Measurements from ENCODE around the gene PDIA6. TPM values are rescaled to one million over a fixed set of nuclear protein-coding genes. Genes with fewer than 3 reads are reported as not detected.

The PDIA6 gene
- total RNA-seq, 1 experiment from 2014 or later: 254 TPM

DNA sequence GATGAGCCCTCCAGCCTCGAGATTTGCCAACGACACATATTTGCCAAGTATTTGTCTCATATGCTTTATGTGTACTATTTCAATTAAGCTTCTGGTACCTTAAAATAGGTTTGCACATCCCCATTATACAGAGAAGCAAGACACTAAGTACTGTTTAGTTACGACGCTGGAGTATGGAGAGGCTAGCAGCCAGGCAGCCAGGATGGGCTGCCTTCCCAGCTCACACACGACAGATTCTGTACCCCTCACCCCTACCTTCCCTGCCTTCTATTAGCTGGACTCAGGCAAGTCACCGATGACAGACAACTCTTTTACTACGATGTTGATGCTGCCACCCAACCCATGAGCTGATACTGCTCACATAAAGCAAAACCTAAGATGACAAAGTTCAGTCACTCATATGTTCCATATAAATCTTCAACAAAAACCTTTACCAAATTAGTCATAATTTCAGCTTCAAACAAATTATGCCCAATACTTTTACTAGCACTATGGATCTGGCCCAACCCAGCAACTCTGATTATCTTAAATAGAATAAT lies 17.0 kb downstream of the PDIA6 start:
- H3K27me3 Mint-ChIP-seq (ENCODE audit: insufficient read depth, unreplicated experiment): no peaks in the 10 kb centered on the region
- TF ChIP-seq, protein P1, sequence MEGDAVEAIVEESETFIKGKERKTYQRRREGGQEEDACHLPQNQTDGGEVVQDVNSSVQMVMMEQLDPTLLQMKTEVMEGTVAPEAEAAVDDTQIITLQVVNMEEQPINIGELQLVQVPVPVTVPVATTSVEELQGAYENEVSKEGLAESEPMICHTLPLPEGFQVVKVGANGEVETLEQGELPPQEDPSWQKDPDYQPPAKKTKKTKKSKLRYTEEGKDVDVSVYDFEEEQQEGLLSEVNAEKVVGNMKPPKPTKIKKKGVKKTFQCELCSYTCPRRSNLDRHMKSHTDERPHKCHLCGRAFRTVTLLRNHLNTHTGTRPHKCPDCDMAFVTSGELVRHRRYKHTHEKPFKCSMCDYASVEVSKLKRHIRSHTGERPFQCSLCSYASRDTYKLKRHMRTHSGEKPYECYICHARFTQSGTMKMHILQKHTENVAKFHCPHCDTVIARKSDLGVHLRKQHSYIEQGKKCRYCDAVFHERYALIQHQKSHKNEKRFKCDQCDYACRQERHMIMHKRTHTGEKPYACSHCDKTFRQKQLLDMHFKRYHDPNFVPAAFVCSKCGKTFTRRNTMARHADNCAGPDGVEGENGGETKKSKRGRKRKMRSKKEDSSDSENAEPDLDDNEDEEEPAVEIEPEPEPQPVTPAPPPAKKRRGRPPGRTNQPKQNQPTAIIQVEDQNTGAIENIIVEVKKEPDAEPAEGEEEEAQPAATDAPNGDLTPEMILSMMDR (IDR thresholded peaks at IDR 0.05; ENCODE audit: unreplicated experiment): no peak
- H3K4me3 Mint-ChIP-seq (ENCODE audit: unreplicated experiment): no peak overlapping the region
- BruUV-seq (replicated peaks): no TSS peak
- H3K4me1 Mint-ChIP-seq (ENCODE audit: insufficient read depth, unreplicated experiment): peaks cover 5% of the 10 kb centered on the region
- intact Hi-C loops (cut with micrococcal nuclease): no loop called here
- H3K27ac Mint-ChIP-seq (ENCODE audit: low read depth, unreplicated experiment): no peak overlapping the region
- no peaks in the 10 kb centered on the region for H3K9me3 Mint-ChIP-seq (ENCODE audit: unreplicated experiment)
- POLR2A ChIA-PET: no interaction called here
- CTCF ChIA-PET: no interaction called here
- DNase-seq (ENCODE audit: unreplicated experiment): no peak
- H3K36me3 Mint-ChIP-seq (ENCODE audit: insufficient read depth, unreplicated experiment): peaks cover 93% of the 10 kb centered on the region

DNA sequence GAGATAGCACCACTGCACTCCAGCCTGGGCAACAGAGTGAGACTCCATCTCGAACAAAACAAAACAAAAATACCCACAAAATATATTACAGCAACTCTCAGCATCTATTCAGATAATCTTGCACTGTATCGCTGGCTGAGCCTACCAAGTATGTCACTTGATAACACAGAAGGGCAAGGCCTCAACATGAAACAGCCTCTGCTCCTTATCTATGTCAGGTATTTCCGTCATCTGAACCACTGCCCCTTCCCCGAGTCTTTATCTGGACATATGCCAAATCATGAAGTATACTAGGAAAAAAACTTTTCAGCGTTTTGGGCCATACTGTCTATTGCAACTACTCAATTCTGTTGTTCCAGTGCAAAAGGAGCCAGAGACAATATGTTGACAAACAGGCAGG lies 17.7 kb downstream of the PDIA6 start:
- intact Hi-C loops (cut with micrococcal nuclease): no loop called here
- no TSS peak for BruUV-seq (replicated peaks)
- DNase-seq (ENCODE audit: unreplicated experiment): no peak
- H3K4me3 Mint-ChIP-seq (ENCODE audit: unreplicated experiment): no peak overlapping the region
- no peaks in the 10 kb centered on the region for H3K27me3 Mint-ChIP-seq (ENCODE audit: insufficient read depth, unreplicated experiment)
- POLR2A ChIA-PET: no interaction called here
- CTCF ChIA-PET: interaction anchor here (0.6 kb wide), 1 partner anchor 254 kb away, joined by 3 read pairs; no protein-coding TSS in a partner anchor
- H3K27ac Mint-ChIP-seq (ENCODE audit: low read depth, unreplicated experiment): no peak overlapping the region
- no peaks in the 10 kb centered on the region for H3K9me3 Mint-ChIP-seq (ENCODE audit: unreplicated experiment)
- TF ChIP-seq, protein P1 (IDR thresholded peaks at IDR 0.05; ENCODE audit: unreplicated experiment): no peak
- H3K36me3 Mint-ChIP-seq (ENCODE audit: insufficient read depth, unreplicated experiment): peaks cover 91% of the 10 kb centered on the region
- peaks cover 5% of the 10 kb centered on the region for H3K4me1 Mint-ChIP-seq (ENCODE audit: insufficient read depth, unreplicated experiment)

DNA sequence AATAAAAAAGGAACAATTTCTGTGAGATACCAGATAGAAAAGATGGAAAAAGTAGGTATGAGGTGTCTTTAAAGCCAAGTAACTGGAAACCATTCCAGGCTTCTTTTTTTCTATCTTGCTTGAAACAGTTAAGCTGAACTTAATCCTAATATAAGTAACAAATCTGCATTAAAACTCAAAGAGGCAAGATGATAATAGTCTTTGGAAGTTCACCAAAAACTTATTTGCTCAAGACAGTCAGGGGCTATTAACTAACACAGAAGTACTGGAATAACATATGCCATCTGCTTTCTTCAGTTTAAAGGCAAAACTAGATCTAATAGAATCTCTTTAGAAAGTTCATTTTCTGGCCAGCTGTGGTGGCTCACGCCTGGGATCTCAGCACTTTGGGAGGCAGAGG lies 18.8 kb downstream of the PDIA6 start:
- TF ChIP-seq, protein P1 (IDR thresholded peaks at IDR 0.05; ENCODE audit: unreplicated experiment): no peak
- no TSS peak for BruUV-seq (replicated peaks)
- DNase-seq (ENCODE audit: unreplicated experiment): no peak
- Mint-ChIP-seq H3K27ac (ENCODE audit: low read depth, unreplicated experiment) (no peak overlapping the region), H3K27me3 (ENCODE audit: insufficient read depth, unreplicated experiment) (no peaks in the 10 kb centered on the region), H3K4me3 (ENCODE audit: unreplicated experiment) (no peak overlapping the region), H3K36me3 (ENCODE audit: insufficient read depth, unreplicated experiment) (peaks cover 86% of the 10 kb centered on the region), H3K9me3 (ENCODE audit: unreplicated experiment) (no peaks in the 10 kb centered on the region), H3K4me1 (ENCODE audit: insufficient read depth, unreplicated experiment) (peaks cover 3% of the 10 kb centered on the region)
- CTCF ChIA-PET: no interaction called here
- POLR2A ChIA-PET: interaction anchor here (0.6 kb wide), 1 partner anchor 607 kb away, joined by 3 read pairs; no protein-coding TSS in a partner anchor
- intact Hi-C loops (cut with micrococcal nuclease): no loop called here

DNA sequence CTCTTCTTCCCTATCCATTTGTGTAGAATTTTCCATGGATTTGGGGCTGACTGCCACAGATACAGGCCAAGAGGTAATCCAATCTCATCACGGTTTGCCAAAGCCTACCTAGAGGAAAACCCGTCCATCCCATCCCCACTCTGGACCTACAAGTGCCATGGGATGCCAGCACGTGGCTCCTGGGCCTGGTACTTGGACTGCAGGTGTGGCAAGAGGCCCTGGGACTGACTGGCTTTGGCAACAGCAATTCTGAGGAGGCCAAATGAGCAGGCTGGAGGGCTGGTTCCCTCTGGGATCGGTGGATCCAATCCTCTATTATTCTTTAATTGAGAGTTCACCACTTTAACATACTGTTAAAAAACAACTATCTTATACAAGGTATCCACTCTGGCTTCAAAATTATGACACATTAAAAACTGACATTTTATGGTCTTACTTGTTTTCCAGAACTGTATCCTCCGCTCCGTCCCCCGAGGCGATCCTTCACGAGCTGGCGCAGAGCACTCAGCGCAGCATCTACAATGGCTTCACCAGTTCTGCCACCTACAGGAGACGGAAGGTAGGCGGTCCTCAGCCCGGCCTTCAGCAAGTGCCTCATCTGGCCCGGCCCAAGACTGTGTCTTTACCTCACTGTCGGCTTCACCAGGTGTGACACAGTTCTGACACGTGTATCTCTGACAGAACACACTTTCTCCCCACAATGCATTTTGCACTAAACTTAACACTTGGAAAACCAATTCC lies 19.8 kb downstream of the PDIA6 start:
- peaks cover 90% of the 10 kb centered on the region for H3K36me3 Mint-ChIP-seq (ENCODE audit: insufficient read depth, unreplicated experiment)
- CTCF ChIA-PET: interaction anchor here (1.0 kb wide), 1 partner anchor 25 kb away, joined by 3 read pairs; no protein-coding TSS in a partner anchor
- intact Hi-C loops (cut with micrococcal nuclease): no loop called here
- DNase-seq (ENCODE audit: unreplicated experiment): no peak
- no peaks in the 10 kb centered on the region for H3K27me3 Mint-ChIP-seq (ENCODE audit: insufficient read depth, unreplicated experiment)
- POLR2A ChIA-PET: no interaction called here
- no peak overlapping the region for H3K4me3 Mint-ChIP-seq (ENCODE audit: unreplicated experiment)
- H3K9me3 Mint-ChIP-seq (ENCODE audit: unreplicated experiment): no peaks in the 10 kb centered on the region
- TF ChIP-seq, protein P1 (IDR thresholded peaks at IDR 0.05; ENCODE audit: unreplicated experiment): no peak
- H3K27ac Mint-ChIP-seq (ENCODE audit: low read depth, unreplicated experiment): no peak overlapping the region
- H3K4me1 Mint-ChIP-seq (ENCODE audit: insufficient read depth, unreplicated experiment): no peaks in the 10 kb centered on the region
- no TSS peak for BruUV-seq (replicated peaks)

All from MCF 10A (cell line).